DND-41 (cell line): ENCODE data around the gene RIPOR2.
"Not testable (repeated sequence)": the region's sequence is repeated elsewhere in the genome, so short reads cannot be mapped to it uniquely, and the experiment has no call there.

Experiments
- ATAC-seq: fragments of 200-7000 bp; cut with Tn5 transposase; 3 replicates; pipeline ENCODE4 v1.9.1; 2021; ENCODE audit warnings: low read depth; ENCODE audit not compliant: insufficient read depth
- DNase-seq: peaks from one replicate; pipeline ENCODE4 v3.0.0-alpha.2; 2020
- H2AFZ ChIP-seq: 2 replicates; pipeline ENCODE4 v1.6.0; 2012; ENCODE audit warnings: low read depth, low read length
- H3K27ac ChIP-seq: 2 replicates; pipeline ENCODE4 v1.5.1; 2012; ENCODE audit warnings: low read length, inconsistent platforms
- H3K27me3 ChIP-seq: fragments of 200-600 bp; sonication (generic); 2 replicates; pipeline ENCODE4 v1.6.0; 2012; ENCODE audit warnings: low read length, mild to moderate bottlenecking, inconsistent platforms; ENCODE audit not compliant: insufficient read depth, poor library complexity
- H3K36me3 ChIP-seq: 2 replicates; pipeline ENCODE4 v1.5.1; 2012; ENCODE audit warnings: low read length, inconsistent platforms; ENCODE audit not compliant: insufficient read depth
- H3K4me1 ChIP-seq: 2 replicates; pipeline ENCODE4 v1.5.1; 2012; ENCODE audit warnings: mild to moderate bottlenecking, low read length; ENCODE audit not compliant: insufficient read depth
- H3K4me2 ChIP-seq: 2 replicates; pipeline ENCODE4 v1.6.0; 2012; ENCODE audit warnings: mild to moderate bottlenecking, moderate library complexity, low read length, inconsistent platforms; ENCODE audit not compliant: insufficient read depth
- H3K4me3 ChIP-seq, 2 experiments: fragments of 200-600 bp in 1 of 2; shearing (Covaris generic) in 1 of 2; 2 replicates each; pipeline ENCODE4 v1.5.1; 2012 to 2016; ENCODE audit warnings: inconsistent platforms in 2 of 2, low read length in 2 of 2, mild to moderate bottlenecking in 2 of 2, low read depth in 1 of 2, moderate library complexity in 1 of 2
- H3K79me2 ChIP-seq: 2 replicates; pipeline ENCODE4 v1.6.0; 2012; ENCODE audit warnings: low read length, inconsistent platforms; ENCODE audit not compliant: insufficient read depth
- H3K9ac ChIP-seq: 2 replicates; pipeline ENCODE4 v1.6.0; 2012; ENCODE audit warnings: low read depth, mild to moderate bottlenecking, inconsistent platforms, low read length, moderate library complexity
- H3K9me3 ChIP-seq: 2 replicates; pipeline ENCODE4 v1.5.1; 2012; ENCODE audit warnings: low read length, moderate library complexity, mild to moderate bottlenecking, inconsistent platforms; ENCODE audit not compliant: insufficient read depth, severe bottlenecking
- H4K20me1 ChIP-seq: 2 replicates; pipeline ENCODE4 v1.6.0; 2012; ENCODE audit warnings: low read length; ENCODE audit not compliant: insufficient read depth
- CTCF ChIP-seq: IDR thresholded peaks from 2 replicates; pipeline ENCODE4 v1.5.1; 2012; ENCODE audit warnings: borderline replicate concordance, low read length, moderate library complexity, mild to moderate bottlenecking; ENCODE audit not compliant: poor library complexity, severe bottlenecking; ENCODE audit errors: extremely low read depth
- EZH2 ChIP-seq: IDR thresholded peaks from 3 replicates; pipeline ENCODE4 v1.6.1; 2012; ENCODE audit warnings: borderline replicate concordance, low read depth, mild to moderate bottlenecking, moderate library complexity, low read length, inconsistent platforms; ENCODE audit not compliant: severe bottlenecking

Gene RIPOR2

GRCh38 chr6:24951811-24952299 lies 16.1 kb upstream of the RIPOR2 start:
- H3K9me3 ChIP-seq: no peaks in the 10 kb centered on the region
- H3K4me1 ChIP-seq: no peaks in the 10 kb centered on the region
- no peaks in the 10 kb centered on the region for H3K27me3 ChIP-seq
- H3K4me2 ChIP-seq: no peak overlapping the region
- peaks cover 2% of the 10 kb centered on the region; the same call in 1 of the 2 replicates for H3K36me3 ChIP-seq
- DNase-seq (peak; percentile 30), ATAC-seq (peak; percentile 60)
- no peaks in the 10 kb centered on the region for H4K20me1 ChIP-seq
- no peak overlapping the region for H3K9ac ChIP-seq
- no peak overlapping the region for H3K27ac ChIP-seq
- no peak overlapping the region for H2AFZ ChIP-seq
- no peak overlapping the region for H3K4me3 ChIP-seq
- H3K79me2 ChIP-seq: no peaks in the 10 kb centered on the region
- TF ChIP-seq CTCF (no peak), EZH2 (no peak)

GRCh38 chr6:24950218-24950941 lies 14.6 kb upstream of the RIPOR2 start:
- Histone ChIP-seq H3K4me3 (no peak overlapping the region), H3K9ac (no peak overlapping the region), H3K36me3 (peaks cover 8% of the 10 kb centered on the region; the same call in 1 of the 2 replicates), H3K79me2 (no peaks in the 10 kb centered on the region), H3K4me1 (no peaks in the 10 kb centered on the region), H3K27ac (no peak overlapping the region), H2AFZ (no peak overlapping the region), H3K27me3 (no peaks in the 10 kb centered on the region), H3K9me3 (peaks cover 3% of the 10 kb centered on the region), H3K4me2 (no peak overlapping the region), H4K20me1 (no peaks in the 10 kb centered on the region)
- ATAC-seq: no peak
- TF ChIP-seq EZH2 (no peak), CTCF (no peak)
- DNase-seq: no peak

- H3K9ac ChIP-seq: no peak overlapping the region
- no peak overlapping the region for H2AFZ ChIP-seq
- H4K20me1 ChIP-seq: no peaks in the 10 kb centered on the region
- H3K36me3 ChIP-seq: peaks cover 19% of the 10 kb centered on the region
- peak; percentile 42 for DNase-seq
- no peak overlapping the region for H3K4me2 ChIP-seq
- H3K4me1 ChIP-seq: no peaks in the 10 kb centered on the region
- TF ChIP-seq CTCF (no peak), EZH2 (no peak)
- no peak overlapping the region for H3K4me3 ChIP-seq
- peaks cover 14% of the 10 kb centered on the region for H3K9me3 ChIP-seq
- no peaks in the 10 kb centered on the region for H3K27me3 ChIP-seq
- no peaks in the 10 kb centered on the region for H3K79me2 ChIP-seq
- H3K27ac ChIP-seq: 0 out of 2 replicates have a peak overlapping the region, but pooled peaks have one; percentile 0
- ATAC-seq: peak; percentile 76
Observed at GRCh38 chr6:24949020-24949569, 13.3 kb upstream of the RIPOR2 start.

GRCh38 chr6:24948261-24948660 lies 12.5 kb upstream of the RIPOR2 start:
- not testable (repeated sequence) for DNase-seq, H4K20me1 ChIP-seq, H3K27ac ChIP-seq, H3K4me3 ChIP-seq, H2AFZ ChIP-seq, H3K9ac ChIP-seq, H3K4me1 ChIP-seq, H3K27me3 ChIP-seq, H3K4me2 ChIP-seq, ATAC-seq, H3K79me2 ChIP-seq
- Histone ChIP-seq H3K9me3 (peaks cover 21% of the 10 kb centered on the region), H3K36me3 (peaks cover 20% of the 10 kb centered on the region)
